Measurements from ENCODE around the gene AUTS2. TPM values are rescaled to one million over a fixed set of nuclear protein-coding genes. Genes with fewer than 3 reads are reported as not detected.

Gene AUTS2
- total and polyA plus RNA-seq, 2 of the 8 experiments (the other 6 are each of a cell fraction or from before 2014, with no cell fraction given), result 25.9 to 101 TPM

DNA sequence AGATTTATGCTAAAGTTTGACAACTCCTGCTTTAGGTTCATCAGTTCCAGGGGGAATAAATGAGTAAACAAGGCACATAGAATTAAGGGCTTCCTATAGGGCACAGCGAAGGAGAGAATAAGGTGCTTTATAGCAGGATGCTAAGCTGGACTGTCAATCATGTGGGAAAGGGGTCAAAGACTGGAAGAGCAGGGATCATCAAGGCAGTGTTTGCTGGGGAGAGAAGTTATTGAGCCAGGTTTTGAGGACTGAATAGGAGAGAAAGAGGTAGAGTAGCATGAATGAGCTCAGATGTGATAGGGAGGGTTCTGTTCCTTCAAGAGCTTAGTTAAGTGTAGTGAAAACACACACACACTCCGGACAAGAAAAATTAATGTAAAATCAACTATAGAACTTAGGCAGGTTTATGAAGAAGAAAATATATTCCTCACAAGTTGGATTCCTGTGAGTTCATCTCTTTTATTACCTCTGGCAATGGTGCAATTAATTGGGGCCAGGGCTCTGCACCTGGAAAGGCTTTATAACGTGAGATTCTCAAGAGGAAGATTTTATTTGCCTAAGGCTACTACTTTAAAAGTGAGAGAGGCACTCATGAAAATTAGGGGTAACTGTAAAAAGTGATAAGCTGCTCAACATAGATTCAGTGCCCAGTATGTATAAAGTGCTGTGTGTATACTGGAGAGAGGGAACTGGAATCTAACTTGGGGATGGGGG is 222.4 kb downstream of the AUTS2 start:
- no peak overlapping the region for H3K56ac ChIP-seq (replicated peaks; ENCODE audit: insufficient read length, low read depth, low read length)
- H2AK5ac ChIP-seq (ENCODE audit: low read depth, low read length), result no peak overlapping the region
- no peak overlapping the region for H2AFZ ChIP-seq (ENCODE audit: low read length)
- H3K4ac ChIP-seq (replicated peaks; ENCODE audit: insufficient read length, low read depth, low read length), result no peak overlapping the region
- no peaks in the 10 kb centered on the region for H3K36me3 ChIP-seq (ENCODE audit: control insufficient read depth in 2 of 4, insufficient read depth in 4 of 4, low read length in 3 of 4)
- POLR2A ChIA-PET (ENCODE audit: partially characterized antibody), result interaction anchor here (1.4 kb wide), 1 partner anchor 9 kb away, joined by 3 read pairs; no protein-coding TSS in a partner anchor
- no peaks in the 10 kb centered on the region for H3K79me2 ChIP-seq (ENCODE audit: control insufficient read depth in 1 of 2, insufficient read depth in 2 of 2, low read length in 2 of 2)
- no peak overlapping the region for H2BK5ac ChIP-seq (ENCODE audit: low read depth, low read length)
- TF ChIP-seq SIRT6 (IDR thresholded peaks at IDR 0.05; ENCODE audit: low read length) (no peak), HDAC6 (IDR thresholded peaks at IDR 0.05; ENCODE audit: low read depth, low read length) (no peak), KDM4A (IDR thresholded peaks at IDR 0.05; ENCODE audit: low read depth, low read length, severe bottlenecking) (no peak)
- H3K27me3 ChIP-seq (replicated peaks in 1 of 4; ENCODE audit: control insufficient read depth in 3 of 4, extremely low read depth in 1 of 4, insufficient read depth in 3 of 4, low read length in 3 of 4), result peaks cover 0 to 2% (median 0%) of the 10 kb centered on the region in 4 experiments; a peak in 1 of 7 replicates
- H2BK15ac ChIP-seq (ENCODE audit: low read length), result no peak overlapping the region
- no peak overlapping the region for H3K9ac ChIP-seq (replicated peaks in 1 of 4; ENCODE audit: extremely low read depth in 1 of 4, low read depth in 3 of 4, low read length in 3 of 4)
- FAIRE-seq (no peak), DNase-seq (ENCODE audit: low read depth in 1 of 2, low spot score in 2 of 2) (no peak)
- no peak overlapping the region for H2BK20ac ChIP-seq (ENCODE audit: low read length)
- H4K8ac ChIP-seq (ENCODE audit: extremely low read depth, insufficient read depth, low read length), result no peak overlapping the region
- H3K4me3 ChIP-seq (ENCODE audit: extremely low read depth in 1 of 4, insufficient read depth in 2 of 4, low read depth in 3 of 4, low read length in 4 of 4), result no peak overlapping the region
- no peaks in the 10 kb centered on the region for H4K20me1 ChIP-seq (replicated peaks in 1 of 2; ENCODE audit: control insufficient read depth in 1 of 2, insufficient read depth in 2 of 2, low read length in 2 of 2)
- H3K4me1 ChIP-seq (replicated peaks in 1 of 4; ENCODE audit: control insufficient read depth in 3 of 4, insufficient read depth in 4 of 4, low read length in 3 of 4), result peaks cover 0 to 12% (median 7%) of the 10 kb centered on the region in 4 experiments; a peak in 4 of 7 replicates
- H4K5ac ChIP-seq (ENCODE audit: insufficient read length, low read depth, low read length), result no peak overlapping the region
- H3K18ac ChIP-seq (ENCODE audit: extremely low read depth, low read length), result no peak overlapping the region
- no peak overlapping the region for H4K91ac ChIP-seq (replicated peaks; ENCODE audit: insufficient read length, low read length)
- no peak overlapping the region for H3K4me2 ChIP-seq (ENCODE audit: insufficient read depth in 1 of 2, low read depth in 2 of 2, low read length in 2 of 2)
- H2BK120ac ChIP-seq (replicated peaks; ENCODE audit: low read depth, low read length), result no peak overlapping the region
- 93% methylated on average over 3 of the region's 3 CpGs; no CpG with 5 or more reads in 1 of the 2 experiments for WGBS, 2 experiments (ENCODE audit: extremely low coverage in 1 of 2, insufficient coverage in 1 of 2, insufficient read length in 1 of 2, insufficient replicate concordance in 2 of 2, low coverage in 1 of 2, low lambda C conversion rate in 2 of 2, missing lambda C conversion rate in 1 of 2)
- CTCF ChIA-PET (ENCODE audit: partially characterized antibody), result no interaction called here
- no peaks in the 10 kb centered on the region for H3K23me2 ChIP-seq (ENCODE audit: low read depth, low read length)
- no peak overlapping the region for H3K27ac ChIP-seq (ENCODE audit: low read depth, low read length)
- no peak overlapping the region for H2BK12ac ChIP-seq (ENCODE audit: low read depth, low read length)
- no peaks in the 10 kb centered on the region for H3K79me1 ChIP-seq (ENCODE audit: low read depth, low read length)
- no peaks in the 10 kb centered on the region for H3K9me3 ChIP-seq (ENCODE audit: insufficient read depth in 2 of 2, low read depth in 1 of 2, low read length in 1 of 2)
- no peak overlapping the region for H3K14ac ChIP-seq (ENCODE audit: insufficient read length)
- H3K23ac ChIP-seq (ENCODE audit: insufficient read length), result no peak overlapping the region
